Measurements from ENCODE around the gene INPP5F.

INPP5F gene

GRCh38 chr10:119759832-119760231 is 34.0 kb downstream of the INPP5F start:
- Histone ChIP-seq H3K27ac (ENCODE audit: insufficient read depth in 1 of 2, low read depth in 1 of 2, low read length in 2 of 2, poor library complexity in 1 of 2, severe bottlenecking in 2 of 2) (no peak overlapping the region), H3K4me1 (ENCODE audit: control extremely low read depth in 1 of 4, control insufficient read depth in 4 of 4, insufficient read depth in 4 of 4, low read length in 3 of 4) (no peaks in the 10 kb centered on the region), H3K4me3 (ENCODE audit: control insufficient read depth in 1 of 7, extremely low read depth in 1 of 7, insufficient read depth in 4 of 7, low read depth in 2 of 7, low read length in 6 of 7) (no peak overlapping the region), H3K36me3 (ENCODE audit: control insufficient read depth in 4 of 4, insufficient read depth in 4 of 4, low read length in 3 of 4) (peaks cover 0 to 2% (median 0%) of the 10 kb centered on the region in 4 experiments), H3K27me3 (replicated peaks in 2 of 5; ENCODE audit: control insufficient read depth in 4 of 5, insufficient read depth in 5 of 5, low read length in 4 of 5) (no peaks in the 10 kb centered on the region), H3K9me3 (ENCODE audit: control extremely low read depth in 1 of 5, control insufficient read depth in 4 of 5, insufficient read depth in 2 of 5, low read depth in 1 of 5, low read length in 4 of 5) (no peaks in the 10 kb centered on the region)
- WGBS (ENCODE audit: insufficient coverage) = 94% methylated on average over 5 of the region's 5 CpGs
- no peak for DNase-seq
- ChIA-PET POLR2A (no interaction called here), CTCF (interaction anchor here (0.7 to 3.2 kb wide), 8 partner anchors 8 to 51 kb away, joined by 3 to 11 read pairs (median 4); no protein-coding TSS in a partner anchor)

GRCh38 chr10:119761106-119761505 is 35.3 kb downstream of the INPP5F start:
- no peaks in the 10 kb centered on the region for H3K4me1 ChIP-seq (ENCODE audit: control extremely low read depth in 1 of 4, control insufficient read depth in 4 of 4, insufficient read depth in 4 of 4, low read length in 3 of 4)
- H3K36me3 ChIP-seq (ENCODE audit: control insufficient read depth in 4 of 4, insufficient read depth in 4 of 4, low read length in 3 of 4) = no peaks in the 10 kb centered on the region
- WGBS (ENCODE audit: insufficient coverage) = 100% methylated on average over 1 of the region's 3 CpGs
- ChIA-PET POLR2A (no interaction called here), CTCF (interaction anchor here (0.9 to 3.2 kb wide), 4 partner anchors 10 to 98 kb away, joined by 3 to 11 read pairs (median 4); no protein-coding TSS in a partner anchor)
- H3K27ac ChIP-seq (ENCODE audit: insufficient read depth in 1 of 2, low read depth in 1 of 2, low read length in 2 of 2, poor library complexity in 1 of 2, severe bottlenecking in 2 of 2) = no peak overlapping the region
- H3K9me3 ChIP-seq (ENCODE audit: control extremely low read depth in 1 of 5, control insufficient read depth in 4 of 5, insufficient read depth in 2 of 5, low read depth in 1 of 5, low read length in 4 of 5) = no peaks in the 10 kb centered on the region
- no peak overlapping the region for H3K4me3 ChIP-seq (ENCODE audit: control insufficient read depth in 1 of 7, extremely low read depth in 1 of 7, insufficient read depth in 4 of 7, low read depth in 2 of 7, low read length in 6 of 7)
- DNase-seq = no peak
- H3K27me3 ChIP-seq (replicated peaks in 2 of 5; ENCODE audit: control insufficient read depth in 4 of 5, insufficient read depth in 5 of 5, low read length in 4 of 5) = no peaks in the 10 kb centered on the region

GRCh38 chr10:119762035-119762434 is 36.2 kb downstream of the INPP5F start:
- Histone ChIP-seq H3K36me3 (ENCODE audit: control insufficient read depth in 4 of 4, insufficient read depth in 4 of 4, low read length in 3 of 4) (no peaks in the 10 kb centered on the region), H3K4me3 (ENCODE audit: control insufficient read depth in 1 of 7, extremely low read depth in 1 of 7, insufficient read depth in 4 of 7, low read depth in 2 of 7, low read length in 6 of 7) (no peak overlapping the region), H3K27ac (ENCODE audit: insufficient read depth in 1 of 2, low read depth in 1 of 2, low read length in 2 of 2, poor library complexity in 1 of 2, severe bottlenecking in 2 of 2) (no peak overlapping the region), H3K27me3 (replicated peaks in 2 of 5; ENCODE audit: control insufficient read depth in 4 of 5, insufficient read depth in 5 of 5, low read length in 4 of 5) (no peaks in the 10 kb centered on the region), H3K9me3 (ENCODE audit: control extremely low read depth in 1 of 5, control insufficient read depth in 4 of 5, insufficient read depth in 2 of 5, low read depth in 1 of 5, low read length in 4 of 5) (no peaks in the 10 kb centered on the region), H3K4me1 (ENCODE audit: control extremely low read depth in 1 of 4, control insufficient read depth in 4 of 4, insufficient read depth in 4 of 4, low read length in 3 of 4) (no peaks in the 10 kb centered on the region)
- 94% methylated on average over 2 of the region's 3 CpGs for WGBS (ENCODE audit: insufficient coverage)
- ChIA-PET CTCF (no interaction called here), POLR2A (no interaction called here)
- no peak for DNase-seq

DNA sequence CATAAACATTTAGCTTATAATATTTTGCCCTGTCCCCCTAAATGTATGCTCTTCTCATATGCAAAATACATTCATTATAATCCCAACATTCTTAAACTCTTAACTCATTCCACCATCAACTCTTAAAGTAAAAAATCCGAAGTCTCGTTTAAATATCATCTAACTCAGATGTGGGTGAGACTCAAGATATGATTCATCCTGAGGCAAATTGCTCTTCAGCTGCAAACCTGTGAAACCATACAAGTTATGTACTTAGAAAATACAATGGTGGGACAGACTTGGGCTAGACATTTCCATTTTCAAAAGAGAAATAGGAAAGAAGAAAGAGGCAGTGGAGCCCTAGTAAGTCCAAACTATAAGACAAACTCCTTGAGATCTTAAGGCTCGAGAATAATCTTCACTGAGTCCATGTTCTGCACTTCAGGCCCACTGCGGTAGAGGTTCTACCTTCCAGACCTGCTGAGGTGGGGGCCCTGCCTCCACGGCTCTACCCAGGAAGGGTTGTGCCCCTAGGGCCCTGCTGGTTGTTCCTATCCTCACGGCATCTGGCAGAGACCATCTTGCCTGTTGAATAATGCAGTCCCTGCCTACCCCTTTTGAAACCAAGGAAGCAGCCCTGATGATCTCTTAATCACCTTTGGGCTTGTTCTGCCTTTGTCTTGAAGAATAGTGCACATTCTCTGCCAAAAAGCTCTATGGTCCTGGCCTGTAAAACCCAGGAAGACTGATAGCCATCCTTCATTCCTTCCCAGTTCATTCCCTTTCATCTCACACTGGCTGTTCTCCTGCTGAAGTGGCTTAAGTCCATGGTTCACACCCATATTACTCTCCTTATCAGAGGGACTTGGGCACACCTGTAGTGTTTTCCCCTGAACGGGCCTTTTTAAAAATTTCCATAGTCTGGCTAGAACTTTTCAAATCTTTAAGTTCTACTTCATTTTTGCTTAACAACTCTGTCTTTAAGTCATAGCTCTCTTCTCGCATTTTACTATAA is 37.3 kb downstream of the INPP5F start:
- CTCF ChIA-PET = interaction anchor here (1.0 to 1.9 kb wide), 6 partner anchors 9 to 27 kb away, joined by 3 to 6 read pairs (median 3); no protein-coding TSS in a partner anchor
- Histone ChIP-seq H3K4me1 (ENCODE audit: control extremely low read depth in 1 of 4, control insufficient read depth in 4 of 4, insufficient read depth in 4 of 4, low read length in 3 of 4) (peaks cover 4 to 10% (median 6%) of the 10 kb centered on the region in 4 experiments), H3K27ac (ENCODE audit: insufficient read depth in 1 of 2, low read depth in 1 of 2, low read length in 2 of 2, poor library complexity in 1 of 2, severe bottlenecking in 2 of 2) (no peak overlapping the region), H3K27me3 (replicated peaks in 2 of 5; ENCODE audit: control insufficient read depth in 4 of 5, insufficient read depth in 5 of 5, low read length in 4 of 5) (no peaks in the 10 kb centered on the region), H3K36me3 (ENCODE audit: control insufficient read depth in 4 of 4, insufficient read depth in 4 of 4, low read length in 3 of 4) (no peaks in the 10 kb centered on the region), H3K4me3 (ENCODE audit: control insufficient read depth in 1 of 7, extremely low read depth in 1 of 7, insufficient read depth in 4 of 7, low read depth in 2 of 7, low read length in 6 of 7) (no peak overlapping the region), H3K9me3 (ENCODE audit: control extremely low read depth in 1 of 5, control insufficient read depth in 4 of 5, insufficient read depth in 2 of 5, low read depth in 1 of 5, low read length in 4 of 5) (no peaks in the 10 kb centered on the region)
- no peak for DNase-seq
- 97% methylated on average over 7 of the region's 8 CpGs for WGBS (ENCODE audit: insufficient coverage)
- POLR2A ChIA-PET = no interaction called here

DNA sequence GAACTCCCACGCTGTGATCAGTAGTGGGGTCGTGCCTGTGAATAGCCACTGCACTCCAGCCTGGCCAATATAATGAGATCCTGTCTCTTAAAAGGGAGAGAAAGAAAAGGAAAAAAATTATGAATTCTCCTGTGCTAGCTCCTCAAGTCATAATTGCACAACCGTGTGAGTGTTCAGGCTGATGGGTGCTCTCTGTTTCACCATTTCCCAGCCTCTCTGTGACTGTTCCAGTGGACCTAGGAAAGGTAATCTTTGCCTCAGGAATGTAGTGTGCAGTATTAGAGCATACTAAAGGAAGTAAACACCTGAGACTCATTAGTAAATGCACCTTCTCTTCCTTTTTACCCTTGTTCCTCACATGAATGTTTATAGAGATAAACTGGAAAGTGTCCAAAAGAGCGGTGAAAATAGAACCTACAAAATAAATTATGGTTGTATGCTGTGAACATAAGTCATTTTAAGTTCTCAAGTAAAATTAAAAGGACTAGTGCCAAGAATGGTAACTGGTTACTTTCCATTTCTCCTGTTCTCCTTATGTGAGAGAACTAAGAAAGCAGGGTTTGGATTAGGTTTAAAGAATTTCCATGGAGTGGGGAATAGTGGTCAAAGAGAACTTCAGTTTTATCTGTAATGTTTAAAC is 42.7 kb downstream of the INPP5F start:
- H3K27ac ChIP-seq (ENCODE audit: insufficient read depth in 1 of 2, low read depth in 1 of 2, low read length in 2 of 2, poor library complexity in 1 of 2, severe bottlenecking in 2 of 2) = peak overlapping the region; percentile 3 to 30

GRCh38 chr10:119769886-119770285 is 44.0 kb downstream of the INPP5F start:
- Histone ChIP-seq H3K9me3 (ENCODE audit: control extremely low read depth in 1 of 5, control insufficient read depth in 4 of 5, insufficient read depth in 2 of 5, low read depth in 1 of 5, low read length in 4 of 5) (no peaks in the 10 kb centered on the region), H3K4me1 (ENCODE audit: control extremely low read depth in 1 of 4, control insufficient read depth in 4 of 4, insufficient read depth in 4 of 4, low read length in 3 of 4) (peaks cover 7 to 31% (median 19%) of the 10 kb centered on the region in 4 experiments), H3K36me3 (ENCODE audit: control insufficient read depth in 4 of 4, insufficient read depth in 4 of 4, low read length in 3 of 4) (no peaks in the 10 kb centered on the region), H3K27ac (ENCODE audit: insufficient read depth in 1 of 2, low read depth in 1 of 2, low read length in 2 of 2, poor library complexity in 1 of 2, severe bottlenecking in 2 of 2) (no peak overlapping the region), H3K27me3 (replicated peaks in 2 of 5; ENCODE audit: control insufficient read depth in 4 of 5, insufficient read depth in 5 of 5, low read length in 4 of 5) (no peaks in the 10 kb centered on the region), H3K4me3 (ENCODE audit: control insufficient read depth in 1 of 7, extremely low read depth in 1 of 7, insufficient read depth in 4 of 7, low read depth in 2 of 7, low read length in 6 of 7) (no peak overlapping the region)
- ChIA-PET POLR2A (interaction anchor here (0.6 to 1.4 kb wide), 2 partner anchors 32 to 102 kb away, joined by 3 to 5 read pairs; no protein-coding TSS in a partner anchor), CTCF (interaction anchor here (0.8 to 8.2 kb wide), 7 partner anchors 10 to 90 kb away, joined by 3 to 32 read pairs (median 3); no protein-coding TSS in a partner anchor)
- no CpG with 5 or more reads among the region's 2 CpGs for WGBS (ENCODE audit: insufficient coverage)
- no peak for DNase-seq

More for the DNA sequence above, 42.7 kb downstream of the INPP5F start:
- H3K4me1 ChIP-seq (ENCODE audit: control extremely low read depth in 1 of 4, control insufficient read depth in 4 of 4, insufficient read depth in 4 of 4, low read length in 3 of 4) = peaks cover 7 to 31% (median 19%) of the 10 kb centered on the region in 4 experiments
- H3K27me3 ChIP-seq (replicated peaks in 2 of 5; ENCODE audit: control insufficient read depth in 4 of 5, insufficient read depth in 5 of 5, low read length in 4 of 5) = no peaks in the 10 kb centered on the region
- ChIA-PET CTCF (interaction anchor here (1.3 to 8.2 kb wide), 2 partner anchors 9 to 18 kb away, joined by 3 to 32 read pairs; no protein-coding TSS in a partner anchor), POLR2A (no interaction called here)
- WGBS (ENCODE audit: insufficient coverage) = 83% methylated on average over 1 of the region's 4 CpGs
- H3K36me3 ChIP-seq (ENCODE audit: control insufficient read depth in 4 of 4, insufficient read depth in 4 of 4, low read length in 3 of 4) = no peaks in the 10 kb centered on the region
- H3K4me3 ChIP-seq (ENCODE audit: control insufficient read depth in 1 of 7, extremely low read depth in 1 of 7, insufficient read depth in 4 of 7, low read depth in 2 of 7, low read length in 6 of 7) = peak overlapping the region in 2 of 7 experiments; percentile 48 to 55
- DNase-seq = peak in 2 of 3 donors; percentile 31 to 45
- no peaks in the 10 kb centered on the region for H3K9me3 ChIP-seq (ENCODE audit: control extremely low read depth in 1 of 5, control insufficient read depth in 4 of 5, insufficient read depth in 2 of 5, low read depth in 1 of 5, low read length in 4 of 5)

All from common myeloid progenitor, CD34-positive (primary cell).